Uterus (tissue), 2 donors: ENCODE data around the gene L1CAM.

ENCODE experiments used
- POLR2A ChIP-seq, 2 donors: fragments of 450-650 bp; IDR thresholded peaks; one replicate each; pipeline ENCODE4 v1.6.1; 2016; ENCODE audit warnings: antibody characterized with exemption in 2 of 2, mild to moderate bottlenecking in 1 of 2, moderate library complexity in 1 of 2
- TF ChIP-seq, protein P1 (sequence below), 4 experiments: fragments of 200-600 bp in 2 of 4; fragments of 450-650 bp in 2 of 4; sonication (generic) in 2 of 4; IDR thresholded peaks; one replicate each; pipeline ENCODE4 v1.5.1; 2016 to 2019; ENCODE audit warnings: antibody characterized with exemption in 4 of 4, mild to moderate bottlenecking in 2 of 4, moderate library complexity in 1 of 4

DNA sequence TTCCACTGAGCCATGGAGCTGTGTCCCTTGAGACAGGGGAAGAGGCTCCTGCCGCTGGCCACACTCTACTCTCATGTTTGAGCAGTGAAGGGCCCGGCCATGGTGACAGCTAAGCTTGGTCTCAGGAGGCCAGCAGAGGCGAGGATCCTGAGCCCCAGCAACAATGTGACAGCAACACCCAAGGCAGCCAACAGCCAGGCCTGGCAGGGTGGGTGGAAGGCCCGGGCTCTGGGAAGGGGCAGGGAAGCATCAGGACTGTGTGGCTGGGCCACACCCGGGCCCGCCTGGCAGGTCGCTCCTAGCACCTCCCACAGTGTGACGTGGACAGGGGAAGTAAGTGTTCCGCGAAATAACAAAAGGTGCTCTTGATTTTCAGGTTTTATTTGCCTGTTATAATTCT is 24.8 kb downstream of the L1CAM start:
- TF ChIP-seq, protein P1, sequence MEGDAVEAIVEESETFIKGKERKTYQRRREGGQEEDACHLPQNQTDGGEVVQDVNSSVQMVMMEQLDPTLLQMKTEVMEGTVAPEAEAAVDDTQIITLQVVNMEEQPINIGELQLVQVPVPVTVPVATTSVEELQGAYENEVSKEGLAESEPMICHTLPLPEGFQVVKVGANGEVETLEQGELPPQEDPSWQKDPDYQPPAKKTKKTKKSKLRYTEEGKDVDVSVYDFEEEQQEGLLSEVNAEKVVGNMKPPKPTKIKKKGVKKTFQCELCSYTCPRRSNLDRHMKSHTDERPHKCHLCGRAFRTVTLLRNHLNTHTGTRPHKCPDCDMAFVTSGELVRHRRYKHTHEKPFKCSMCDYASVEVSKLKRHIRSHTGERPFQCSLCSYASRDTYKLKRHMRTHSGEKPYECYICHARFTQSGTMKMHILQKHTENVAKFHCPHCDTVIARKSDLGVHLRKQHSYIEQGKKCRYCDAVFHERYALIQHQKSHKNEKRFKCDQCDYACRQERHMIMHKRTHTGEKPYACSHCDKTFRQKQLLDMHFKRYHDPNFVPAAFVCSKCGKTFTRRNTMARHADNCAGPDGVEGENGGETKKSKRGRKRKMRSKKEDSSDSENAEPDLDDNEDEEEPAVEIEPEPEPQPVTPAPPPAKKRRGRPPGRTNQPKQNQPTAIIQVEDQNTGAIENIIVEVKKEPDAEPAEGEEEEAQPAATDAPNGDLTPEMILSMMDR (IDR thresholded peaks at IDR 0.05), result no peak
- TF ChIP-seq POLR2A (IDR thresholded peaks at IDR 0.05), result no peak
